Gastrocnemius medialis (tissue), 4 donors: ENCODE results near the gene SOST. TPM values are rescaled to one million over a fixed set of nuclear protein-coding genes. Genes with fewer than 3 reads are reported as not detected.

ENCODE experiments used
- ATAC-seq, 2 donors: fragments of 150-250 bp; one replicate each; pipeline ENCODE4 v1.9.1; 2016
- DNase-seq, 2 donors: peaks; one replicate each; pipeline ENCODE4 v3.0.0-alpha.2; 2019
- H3K27ac ChIP-seq, 4 donors: fragments of 200-600 bp; sonication (generic); 1 replicate in 1 of 4; 2 replicates in 3 of 4; pipeline ENCODE4 v1.5.1; 2016 to 2018; ENCODE audit warnings: mild to moderate bottlenecking in 2 of 4, moderate library complexity in 1 of 4
- H3K27me3 ChIP-seq, 3 donors: fragments of 200-600 bp; sonication (generic) in 2 of 3; 1 replicate in 1 of 3; 2 replicates in 2 of 3; pipeline versions ENCODE4 v1.5.1 to v1.6.0; 2016 to 2019; ENCODE audit warnings: mild to moderate bottlenecking in 1 of 3, moderate library complexity in 1 of 3
- H3K36me3 ChIP-seq, 2 donors: fragments of 200-600 bp; sonication (generic) in 1 of 2; one replicate each; pipeline ENCODE4 v1.5.1; 2017 to 2018
- H3K4me1 ChIP-seq, 2 donors: fragments of 200-600 bp; sonication (generic) in 1 of 2; one replicate each; pipeline ENCODE4 v1.5.1; 2016 to 2017; ENCODE audit warnings: mild to moderate bottlenecking in 2 of 2
- H3K4me3 ChIP-seq, 4 donors: fragments of 200-600 bp; sonication (generic) in 3 of 4; 1 replicate in 1 of 4; 2 replicates in 3 of 4; pipeline ENCODE4 v1.5.1; 2016 to 2019; ENCODE audit warnings: mild to moderate bottlenecking in 2 of 4
- H3K9me3 ChIP-seq, 3 donors: fragments of 200-600 bp; sonication (generic) in 2 of 3; 1 replicate in 1 of 3; 2 replicates in 2 of 3; pipeline ENCODE4 v1.5.1; 2016 to 2019
- CTCF ChIP-seq, 5 experiments: fragments of 450-650 bp in 3 of 5; fragments of 200-600 bp in 2 of 5; sonication (generic) in 2 of 5; IDR thresholded peaks in 4 of 5; conservative IDR thresholded peaks in 1 of 5; 1 replicate in 4 of 5; 2 replicates in 1 of 5; pipeline ENCODE4 v1.5.1; 2016 to 2019; ENCODE audit warnings: antibody characterized with exemption in 5 of 5, mild to moderate bottlenecking in 3 of 5, moderate library complexity in 3 of 5
- POLR2A ChIP-seq, 2 donors: fragments of 450-650 bp; IDR thresholded peaks; one replicate each; pipeline ENCODE4 v1.6.1; 2017; ENCODE audit warnings: antibody characterized with exemption in 2 of 2, mild to moderate bottlenecking in 2 of 2, moderate library complexity in 2 of 2
- in situ Hi-C, 4 donors: fragments of 200-750 bp; cut with MboI; loops; one replicate each; pipeline versions ENCODE4 v1.15.0 to v1.8.0; 2017; ENCODE audit warnings: low sequenced_read_pairs in 4 of 4
- intact Hi-C: fragments of 100-400 bp; cut with DNase I; formaldehyde crosslinking; loops from one replicate; pipeline ENCODE4 v1.15.1; 2023; ENCODE audit warnings: low total_unique reads
- total RNA-seq, 4 donors: library from RNA; depleted of rRNA; stranded (reverse); fragments of >200 nt; gene quantifications; one replicate each; pipeline versions ENCODE4 v1.1.0 to v1.2.3, GENCODE V29; 2016

SOST gene
- total RNA-seq, 4 donors from 2014 or later: not detected

GRCh38 chr17:43767053-43767712 is 8.6 kb upstream of the SOST start:
- Histone ChIP-seq H3K4me1 (peaks cover 19 to 23% of the 10 kb centered on the region in 2 donors), H3K27me3 (no peaks in the 10 kb centered on the region), H3K4me3 (no peak overlapping the region), H3K9me3 (no peaks in the 10 kb centered on the region), H3K27ac (peak overlapping the region; percentile 57 to 99 (median 66)), H3K36me3 (peaks cover 0 to 27% of the 10 kb centered on the region in 2 donors)
- DNase-seq (no peak), ATAC-seq (no peak)
- intact Hi-C loops: loop anchor here (2.0 kb wide), 1 partner anchor 78 kb away; no protein-coding TSS in a partner anchor
- in situ Hi-C loops: no loop called here
- no peak for TF ChIP-seq POLR2A (IDR thresholded peaks at IDR 0.05)
- TF ChIP-seq CTCF (IDR thresholded peaks at IDR 0.05 in 4 of 5, conservative IDR thresholded peaks at IDR 0.05 in 1 of 5): no peak

GRCh38 chr17:43766413-43767052 is 7.9 kb upstream of the SOST start:
- Histone ChIP-seq H3K4me1 (peaks cover 15 to 16% of the 10 kb centered on the region in 2 donors), H3K27ac (peak overlapping the region; percentile 57 to 99 (median 66)), H3K27me3 (no peaks in the 10 kb centered on the region), H3K36me3 (peaks cover 0 to 25% of the 10 kb centered on the region in 2 donors), H3K9me3 (no peaks in the 10 kb centered on the region), H3K4me3 (no peak overlapping the region)
- intact Hi-C loops: loop anchor here (2.0 kb wide), 1 partner anchor 78 kb away; no protein-coding TSS in a partner anchor
- DNase-seq: no peak
- ATAC-seq: no peak
- TF ChIP-seq CTCF (IDR thresholded peaks at IDR 0.05 in 4 of 5, conservative IDR thresholded peaks at IDR 0.05 in 1 of 5) (peak; percentile 45 to 88 (median 71)), POLR2A (IDR thresholded peaks at IDR 0.05) (no peak)
- in situ Hi-C loops: no loop called here

GRCh38 chr17:43760254-43760852 is 1.8 kb upstream of the SOST start:
- Histone ChIP-seq H3K4me3 (no peak overlapping the region), H3K27me3 (peaks cover 0 to 22% (median 16%) of the 10 kb centered on the region in 3 donors), H3K36me3 (no peaks in the 10 kb centered on the region), H3K4me1 (peaks cover 0 to 2% of the 10 kb centered on the region in 2 donors), H3K9me3 (no peaks in the 10 kb centered on the region), H3K27ac (no peak overlapping the region)
- ATAC-seq (peak; percentile 92 to 95), DNase-seq (peak; percentile 85 to 87)
- peak; percentile 97 to 99 (median 98) for TF ChIP-seq CTCF (IDR thresholded peaks at IDR 0.05 in 4 of 5, conservative IDR thresholded peaks at IDR 0.05 in 1 of 5)
- no peak for TF ChIP-seq POLR2A (IDR thresholded peaks at IDR 0.05)
- intact Hi-C loops: loop anchor here (1.0 to 2.0 kb wide), 2 partner anchors 66 to 184 kb away; no protein-coding TSS in a partner anchor
- in situ Hi-C loops: loop anchor here (5.0 kb wide), 2 partner anchors 63 to 73 kb away; no protein-coding TSS in a partner anchor

GRCh38 chr17:43759836-43760235 is 1.2 kb upstream of the SOST start:
- intact Hi-C loops (loop anchor here (1.0 to 2.0 kb wide), 2 partner anchors 66 to 183 kb away; no protein-coding TSS in a partner anchor), in situ Hi-C loops (loop anchor here (5.0 to 10.0 kb wide), 3 partner anchors 63 to 185 kb away; no protein-coding TSS in a partner anchor)
- TF ChIP-seq POLR2A (IDR thresholded peaks at IDR 0.05) (no peak), CTCF (IDR thresholded peaks at IDR 0.05 in 4 of 5, conservative IDR thresholded peaks at IDR 0.05 in 1 of 5) (no peak)
- Histone ChIP-seq H3K9me3 (no peaks in the 10 kb centered on the region), H3K36me3 (no peaks in the 10 kb centered on the region), H3K4me3 (no peak overlapping the region), H3K4me1 (peaks cover 0 to 7% of the 10 kb centered on the region in 2 donors), H3K27ac (no peak overlapping the region), H3K27me3 (peaks cover 4 to 26% (median 21%) of the 10 kb centered on the region in 3 donors)
- DNase-seq (no peak), ATAC-seq (no peak)
